WI38 (cell line): ENCODE results near the gene TMEM245.

Experiments used
- H3K4me3 ChIP-seq: 2 replicates; pipeline ENCODE4 v1.5.1; 2011; ENCODE audit warnings: low read depth, mild to moderate bottlenecking, control low read depth, low read length
- CTCF ChIP-seq: IDR thresholded peaks from 2 replicates; pipeline ENCODE4 v1.5.1; 2012; ENCODE audit warnings: low read depth, mild to moderate bottlenecking, control low read depth, low read length

The TMEM245 gene

GRCh38 chr9:109094268-109094667 lies 25.5 kb downstream of the TMEM245 start:
- no peak overlapping the region for H3K4me3 ChIP-seq
- no peak for TF ChIP-seq CTCF

- H3K4me3 ChIP-seq: no peak overlapping the region
- TF ChIP-seq CTCF: no peak
These were observed 27.2 kb downstream of the TMEM245 start for GRCh38 chr9:109092587-109092986.

GRCh38 chr9:109092051-109092580 lies 27.6 kb downstream of the TMEM245 start:
- TF ChIP-seq CTCF: no peak
- no peak overlapping the region for H3K4me3 ChIP-seq

- H3K4me3 ChIP-seq: no peak overlapping the region
- TF ChIP-seq CTCF: no peak
These were observed 31.5 kb downstream of the TMEM245 start for GRCh38 chr9:109088221-109088620.

- no peak for TF ChIP-seq CTCF
These were observed 32.0 kb downstream of the TMEM245 start for GRCh38 chr9:109087795-109088194.

GRCh38 chr9:109086221-109086620 lies 33.5 kb downstream of the TMEM245 start:
- no peak overlapping the region for H3K4me3 ChIP-seq
- TF ChIP-seq CTCF: no peak

More at GRCh38 chr9:109087795-109088194, 32.0 kb downstream of the TMEM245 start:
- H3K4me3 ChIP-seq: no peak overlapping the region

- no peak overlapping the region for H3K4me3 ChIP-seq
- TF ChIP-seq CTCF: no peak
These were observed 34.2 kb downstream of the TMEM245 start for GRCh38 chr9:109085510-109085909.
